Measurements from ENCODE around the gene TRAPPC1.

TRAPPC1 gene

GRCh38 chr17:7951143-7951792, 19.5 kb upstream of the TRAPPC1 start:
- no peak for TF ChIP-seq CTCF (conservative IDR thresholded peaks at IDR 0.05; ENCODE audit: control insufficient read depth, insufficient read depth, low read depth, low read length)
- no peak overlapping the region for H3K4me3 ChIP-seq (ENCODE audit: control insufficient read depth, low read depth, low read length)
- DNase-seq (ENCODE audit: low read depth): no peak

GRCh38 chr17:7950578-7950977, 18.8 kb upstream of the TRAPPC1 start:
- no peak for DNase-seq (ENCODE audit: low read depth)
- H3K4me3 ChIP-seq (ENCODE audit: control insufficient read depth, low read depth, low read length): no peak overlapping the region

GRCh38 chr17:7947651-7948050, 15.9 kb upstream of the TRAPPC1 start:
- no peak for TF ChIP-seq CTCF (conservative IDR thresholded peaks at IDR 0.05; ENCODE audit: control insufficient read depth, insufficient read depth, low read depth, low read length)
- no peak overlapping the region for H3K4me3 ChIP-seq (ENCODE audit: control insufficient read depth, low read depth, low read length)
- DNase-seq (ENCODE audit: low read depth): peak; percentile 30

More at GRCh38 chr17:7950578-7950977, 18.8 kb upstream of the TRAPPC1 start:
- no peak for TF ChIP-seq CTCF (conservative IDR thresholded peaks at IDR 0.05; ENCODE audit: control insufficient read depth, insufficient read depth, low read depth, low read length)

- no peak for DNase-seq (ENCODE audit: low read depth)
- no peak for TF ChIP-seq CTCF (conservative IDR thresholded peaks at IDR 0.05; ENCODE audit: control insufficient read depth, insufficient read depth, low read depth, low read length)
- no peak overlapping the region for H3K4me3 ChIP-seq (ENCODE audit: control insufficient read depth, low read depth, low read length)
These were observed 14.7 kb upstream of the TRAPPC1 start for GRCh38 chr17:7946441-7946840.

- no peak overlapping the region for H3K4me3 ChIP-seq (ENCODE audit: control insufficient read depth, low read depth, low read length)
- no peak for TF ChIP-seq CTCF (conservative IDR thresholded peaks at IDR 0.05; ENCODE audit: control insufficient read depth, insufficient read depth, low read depth, low read length)
- no peak for DNase-seq (ENCODE audit: low read depth)
These were observed 13.9 kb upstream of the TRAPPC1 start for GRCh38 chr17:7945651-7946050.

GRCh38 chr17:7944326-7944725, 12.6 kb upstream of the TRAPPC1 start:
- no peak for TF ChIP-seq CTCF (conservative IDR thresholded peaks at IDR 0.05; ENCODE audit: control insufficient read depth, insufficient read depth, low read depth, low read length)
- no peak for DNase-seq (ENCODE audit: low read depth)

GRCh38 chr17:7943291-7943690, 11.5 kb upstream of the TRAPPC1 start:
- TF ChIP-seq CTCF (conservative IDR thresholded peaks at IDR 0.05; ENCODE audit: control insufficient read depth, insufficient read depth, low read depth, low read length): no peak
- DNase-seq (ENCODE audit: low read depth): no peak
- no peak overlapping the region for H3K4me3 ChIP-seq (ENCODE audit: control insufficient read depth, low read depth, low read length)

More at GRCh38 chr17:7944326-7944725, 12.6 kb upstream of the TRAPPC1 start:
- no peak overlapping the region for H3K4me3 ChIP-seq (ENCODE audit: control insufficient read depth, low read depth, low read length)

Data from fibroblast of mammary gland (primary cell).